HG03025 (cell line): ENCODE results near the gene CHST11.
A peak's percentile ranks its signal among the peaks of the same experiment; 100 is the strongest.

ENCODE experiments used
- ATAC-seq: cut with Tn5 transposase; IDR thresholded peaks from one replicate; pipeline ENCODE4 v1.9.1; 2021; ENCODE audit warnings: mild to moderate bottlenecking, moderate library complexity; ENCODE audit not compliant: unreplicated experiment, low FRiP score

CHST11 gene

DNA sequence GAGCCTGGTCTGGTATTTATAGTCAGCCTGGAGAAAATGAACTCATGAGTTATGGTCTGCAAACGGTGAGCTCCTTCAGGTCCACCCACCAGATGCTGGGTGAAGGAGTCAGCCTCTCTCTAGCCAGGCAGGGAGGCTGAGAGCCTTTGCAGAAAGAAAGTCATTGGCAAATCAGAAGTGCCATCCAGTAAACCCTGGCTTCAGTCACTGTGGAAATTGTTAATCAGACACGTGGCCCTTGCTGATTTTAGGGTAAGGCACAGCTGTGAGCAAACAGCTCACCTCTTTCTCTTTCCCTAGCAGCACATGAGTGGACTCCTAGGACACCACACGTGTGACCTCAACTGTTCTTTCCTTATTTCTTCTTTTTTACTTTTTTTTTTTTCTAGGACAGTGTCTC lies 44.9 kb downstream of the CHST11 start:
- ATAC-seq, result no peak

DNA sequence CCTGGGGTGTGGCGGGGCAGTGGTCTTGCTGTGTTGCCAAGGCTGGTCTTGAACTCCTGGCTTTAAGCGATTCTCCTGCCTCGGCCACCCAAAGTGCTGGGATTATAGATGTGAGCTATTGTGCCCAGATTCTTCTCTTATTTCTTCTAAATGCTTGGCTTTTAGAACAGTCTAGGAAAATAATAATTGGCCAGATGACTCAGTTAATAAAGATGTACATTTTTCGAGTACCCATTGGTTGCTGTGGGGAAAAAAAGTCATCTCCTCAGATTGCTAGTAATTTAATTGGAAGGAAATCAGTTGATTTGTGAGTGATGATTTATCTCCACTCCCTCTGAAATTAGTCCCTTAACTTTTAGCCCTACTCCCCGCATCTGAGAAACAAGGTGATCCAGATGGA lies 45.5 kb downstream of the CHST11 start:
- no peak for ATAC-seq

DNA sequence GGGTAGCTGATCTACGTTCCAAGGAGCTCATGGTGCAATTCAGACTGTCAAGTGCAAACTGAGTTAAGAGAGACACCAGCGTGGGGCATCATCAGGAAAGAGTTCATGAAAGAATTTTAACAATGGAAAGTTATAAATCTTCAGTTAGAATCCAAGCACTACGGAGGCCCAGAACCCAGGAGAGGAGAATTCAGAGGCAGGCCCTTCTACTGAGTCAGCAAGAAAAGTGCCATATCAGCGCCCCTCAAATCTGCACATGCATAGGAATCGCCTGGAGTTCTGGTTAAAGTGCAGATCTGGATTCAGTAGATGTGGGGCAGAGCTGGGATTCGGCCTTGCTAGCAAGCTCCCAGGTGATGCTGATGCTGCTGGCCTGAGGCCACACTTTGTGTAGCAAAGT lies 45.9 kb downstream of the CHST11 start:
- ATAC-seq, result no peak

DNA sequence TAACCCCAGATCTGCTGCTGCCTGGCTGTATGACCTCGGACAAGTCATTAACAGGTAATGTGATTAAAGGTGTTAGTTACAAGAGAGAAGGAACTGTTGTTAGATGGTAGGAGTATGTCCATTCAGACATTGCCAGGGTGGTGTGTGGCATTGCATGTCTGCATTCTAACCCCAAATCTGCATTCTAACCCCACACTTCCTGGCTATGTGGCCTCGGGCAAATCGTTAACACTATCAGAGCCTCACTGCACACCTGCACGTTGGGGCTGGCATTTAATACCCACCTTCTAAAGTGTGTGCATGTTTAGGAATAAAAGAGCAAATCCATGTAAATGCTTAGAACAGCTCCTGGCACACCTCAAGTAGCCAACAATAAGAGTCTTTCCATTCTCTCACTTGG lies 46.4 kb downstream of the CHST11 start:
- no peak for ATAC-seq

DNA sequence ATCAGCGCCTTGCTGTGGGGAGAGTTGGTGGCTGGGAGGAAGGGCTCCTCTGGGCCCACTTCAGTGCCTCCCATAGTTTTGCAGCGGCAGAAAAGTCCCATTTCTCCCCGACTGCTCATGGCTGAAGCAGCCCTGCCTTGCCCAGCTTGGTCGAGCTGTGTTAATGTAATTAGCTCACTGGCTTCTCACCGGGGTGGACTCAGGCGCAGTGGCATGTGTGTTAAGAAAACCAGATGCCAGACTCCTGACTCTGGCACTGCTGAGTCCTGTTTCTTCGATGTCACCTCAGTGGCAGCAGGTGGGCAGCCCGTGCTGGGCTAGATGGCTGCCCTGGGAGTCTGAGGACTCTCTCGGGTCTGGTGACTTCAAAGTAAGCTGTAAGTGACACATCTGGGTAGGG lies 47.4 kb downstream of the CHST11 start:
- no peak for ATAC-seq

DNA sequence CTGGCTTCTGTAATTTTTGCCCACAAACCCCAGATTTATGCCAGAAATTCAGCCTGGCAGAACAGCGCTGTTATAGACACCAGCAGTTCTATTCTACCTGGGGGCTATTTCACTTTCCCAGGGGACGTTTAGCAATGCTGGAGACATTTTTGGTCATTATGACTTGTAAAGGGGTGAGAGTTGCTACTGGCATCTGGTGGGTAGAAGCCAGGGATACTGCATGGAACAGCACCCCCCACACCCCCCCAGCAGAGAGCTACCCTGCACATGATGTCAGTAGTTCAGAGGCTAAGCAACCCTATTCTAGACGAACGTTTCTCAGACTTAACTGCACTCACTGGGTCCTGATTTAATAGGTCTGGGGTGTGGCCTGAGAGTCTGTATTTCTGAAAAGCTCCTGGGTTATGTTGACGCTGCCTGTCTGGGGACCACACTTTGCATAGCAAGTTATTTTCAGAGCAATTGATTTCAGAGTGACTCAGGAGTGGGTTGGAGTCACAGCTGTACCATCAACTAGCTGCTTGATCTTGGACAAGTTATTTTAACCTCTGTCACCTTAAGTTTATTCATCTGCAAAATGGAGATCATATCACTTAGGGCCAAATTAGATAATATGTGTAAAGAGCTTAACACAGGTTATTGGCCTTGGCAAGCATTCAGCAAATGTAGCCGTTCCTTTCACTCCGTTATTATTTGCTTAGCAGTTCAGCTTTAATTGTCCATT lies 48.5 kb downstream of the CHST11 start:
- peak; percentile 96 for ATAC-seq

DNA sequence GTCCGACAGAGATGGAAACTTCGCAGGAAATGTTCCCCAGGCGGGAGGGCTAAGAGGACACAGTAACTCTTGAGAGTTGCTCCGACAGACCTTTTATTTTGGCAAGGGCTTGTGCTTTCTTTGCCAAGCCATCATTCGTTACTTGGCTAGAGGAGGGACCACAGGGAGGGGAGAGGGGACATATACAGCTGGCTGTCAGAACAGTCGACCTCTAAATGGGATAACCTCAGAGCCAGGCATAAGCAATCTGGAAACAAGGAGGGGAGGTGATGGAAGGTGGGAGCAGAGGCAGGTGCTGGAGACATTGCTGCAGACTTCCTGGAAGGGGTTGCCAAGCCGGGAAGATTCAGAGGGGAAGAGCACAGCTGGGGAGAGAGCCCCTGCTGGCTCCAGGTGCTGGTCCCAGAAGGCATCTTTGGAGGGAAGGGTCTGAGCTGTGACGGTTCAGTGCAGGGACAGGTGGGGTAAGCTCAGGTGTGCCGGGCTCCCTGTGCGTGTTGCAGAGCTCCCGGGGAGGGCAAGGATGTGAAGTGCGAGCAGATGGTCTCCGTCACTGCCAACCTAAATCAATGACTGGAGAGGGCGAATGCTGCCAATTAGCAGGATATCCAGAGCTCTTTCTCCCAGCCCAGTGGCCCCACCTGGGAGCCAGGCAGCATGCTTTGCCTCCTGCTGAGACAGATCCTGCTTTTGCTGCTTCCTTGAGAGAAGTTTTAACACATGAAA lies 50.1 kb downstream of the CHST11 start:
- ATAC-seq, result no peak

DNA sequence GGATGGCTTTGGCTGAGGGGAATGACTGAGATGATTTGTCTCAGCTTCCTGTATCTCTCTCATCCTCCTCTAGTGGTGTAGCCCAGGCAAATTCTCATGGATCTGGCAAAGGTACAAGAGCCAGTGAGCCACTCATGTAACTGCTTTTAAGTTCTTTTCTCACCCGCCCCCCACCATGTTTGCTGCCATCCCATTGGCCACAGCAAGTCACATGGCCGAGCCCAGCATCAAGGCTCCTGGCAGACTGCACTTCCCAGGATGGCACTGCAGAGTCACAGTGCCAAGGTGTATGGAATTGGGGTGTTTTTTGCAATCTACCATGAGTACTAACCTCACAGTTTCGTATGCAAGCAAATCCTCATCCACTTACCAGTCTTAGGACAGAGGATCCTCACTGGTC lies 50.9 kb downstream of the CHST11 start:
- no peak for ATAC-seq

DNA sequence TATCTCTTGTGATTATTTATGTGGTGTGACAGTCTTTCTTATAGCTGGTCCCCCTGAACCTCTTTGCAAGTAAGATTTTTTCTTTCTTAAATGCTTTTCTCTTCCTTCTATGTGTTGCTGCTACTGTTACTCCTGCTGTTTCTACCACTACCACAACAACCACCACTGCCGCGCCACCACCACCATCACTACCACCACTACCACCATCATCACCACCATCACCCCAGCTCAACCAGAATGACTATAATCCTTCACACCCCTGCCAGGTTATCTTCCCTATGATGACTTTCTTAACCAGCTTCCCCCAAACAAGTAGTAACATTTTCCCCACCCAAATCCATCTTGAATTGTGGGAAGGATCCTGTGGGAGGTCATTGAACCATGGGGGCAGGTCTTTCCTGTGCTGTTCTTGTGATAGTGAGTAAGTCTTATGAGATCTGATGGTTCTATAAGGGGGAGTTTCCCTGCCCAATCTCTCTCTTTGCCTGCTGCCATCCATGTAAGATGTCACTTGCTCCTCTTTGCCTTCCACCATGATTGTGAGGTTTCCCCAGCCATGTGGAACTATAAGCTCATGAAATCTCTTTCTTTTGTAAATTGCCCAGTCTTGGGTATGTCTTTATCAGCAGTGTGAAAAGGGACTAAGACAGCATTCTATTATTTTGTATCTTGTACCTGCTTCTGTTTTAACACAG lies 52.2 kb downstream of the CHST11 start:
- ATAC-seq, result no peak

DNA sequence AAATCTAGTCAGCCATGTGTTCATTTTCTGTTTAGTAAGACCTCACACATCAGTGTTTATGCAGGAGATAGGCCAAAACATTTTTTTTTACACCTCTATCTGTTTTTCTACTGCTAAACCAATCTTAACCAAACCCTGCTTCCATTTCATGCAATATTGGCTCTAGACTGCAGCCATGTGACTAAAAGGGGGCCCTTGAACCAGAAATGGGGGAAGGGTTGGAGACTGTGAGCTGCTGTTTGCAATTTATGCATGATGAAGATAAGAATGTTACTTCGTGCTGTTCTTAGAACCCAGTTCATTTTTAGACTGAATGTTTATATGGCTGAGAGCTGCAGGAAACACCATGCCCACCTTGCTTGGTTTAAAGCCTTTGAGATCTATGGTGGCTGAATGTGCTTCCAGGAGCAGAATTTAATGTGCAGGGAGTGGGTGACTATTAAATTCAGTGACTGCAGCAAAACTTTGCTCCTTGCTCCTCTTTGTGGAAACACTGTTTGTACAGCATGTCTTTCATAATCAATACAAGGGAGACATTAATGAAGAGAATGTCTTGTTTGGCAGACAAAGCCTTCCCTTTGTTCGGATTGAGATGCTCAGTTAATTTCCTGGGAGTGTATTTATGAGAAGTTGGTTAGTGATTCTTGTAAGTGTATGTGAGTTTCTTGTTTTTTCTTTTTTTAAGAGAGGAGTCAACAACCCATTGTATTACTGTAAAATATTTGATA lies 53.6 kb downstream of the CHST11 start:
- no peak for ATAC-seq

DNA sequence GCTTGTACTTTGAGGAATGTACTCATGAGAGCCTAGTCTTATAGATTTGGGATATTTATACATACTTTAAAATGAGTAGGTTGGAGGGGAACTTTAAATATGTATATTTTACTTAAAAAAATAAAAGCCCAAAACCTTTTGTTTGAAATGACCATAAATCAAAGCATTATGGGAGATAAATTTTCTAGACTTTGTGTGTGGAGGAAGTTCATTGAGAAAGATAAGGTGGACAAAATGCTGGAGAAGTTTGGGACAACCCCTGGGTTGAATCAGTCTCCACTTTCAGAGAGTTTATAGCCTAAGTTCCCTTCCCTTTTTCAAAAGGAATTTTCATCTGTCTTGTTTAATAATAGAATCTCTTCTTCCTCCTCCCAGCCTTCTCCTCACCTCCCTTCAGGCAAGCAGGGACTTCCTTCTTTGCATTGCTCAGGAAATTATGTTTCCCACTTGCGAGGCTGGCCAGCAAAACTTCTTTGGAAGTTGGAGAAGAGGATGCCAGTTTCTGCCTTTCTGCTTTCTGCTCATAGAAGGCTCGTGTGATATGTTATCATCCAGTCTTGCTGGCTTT lies 54.2 kb downstream of the CHST11 start:
- ATAC-seq, result no peak

DNA sequence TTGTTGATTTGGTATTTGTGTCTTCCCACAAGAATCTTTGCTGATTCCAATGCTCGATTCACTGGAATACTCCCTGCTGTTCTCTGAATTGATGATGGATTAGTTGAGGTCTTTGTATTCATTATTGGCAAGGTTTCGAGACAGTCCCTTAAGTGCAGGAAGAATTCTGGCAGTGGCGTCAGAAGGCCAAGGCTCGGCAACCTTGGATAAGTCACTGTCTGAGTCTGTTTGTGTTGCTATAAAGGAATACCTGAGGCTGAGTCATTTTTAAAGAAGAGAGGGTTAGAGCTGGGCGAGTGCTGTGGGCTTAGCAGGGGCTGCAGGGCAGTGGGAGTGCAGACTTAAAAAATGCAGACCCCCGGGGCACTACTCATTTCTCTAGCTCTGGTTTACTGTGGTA lies 56.9 kb downstream of the CHST11 start:
- ATAC-seq, result no peak

DNA sequence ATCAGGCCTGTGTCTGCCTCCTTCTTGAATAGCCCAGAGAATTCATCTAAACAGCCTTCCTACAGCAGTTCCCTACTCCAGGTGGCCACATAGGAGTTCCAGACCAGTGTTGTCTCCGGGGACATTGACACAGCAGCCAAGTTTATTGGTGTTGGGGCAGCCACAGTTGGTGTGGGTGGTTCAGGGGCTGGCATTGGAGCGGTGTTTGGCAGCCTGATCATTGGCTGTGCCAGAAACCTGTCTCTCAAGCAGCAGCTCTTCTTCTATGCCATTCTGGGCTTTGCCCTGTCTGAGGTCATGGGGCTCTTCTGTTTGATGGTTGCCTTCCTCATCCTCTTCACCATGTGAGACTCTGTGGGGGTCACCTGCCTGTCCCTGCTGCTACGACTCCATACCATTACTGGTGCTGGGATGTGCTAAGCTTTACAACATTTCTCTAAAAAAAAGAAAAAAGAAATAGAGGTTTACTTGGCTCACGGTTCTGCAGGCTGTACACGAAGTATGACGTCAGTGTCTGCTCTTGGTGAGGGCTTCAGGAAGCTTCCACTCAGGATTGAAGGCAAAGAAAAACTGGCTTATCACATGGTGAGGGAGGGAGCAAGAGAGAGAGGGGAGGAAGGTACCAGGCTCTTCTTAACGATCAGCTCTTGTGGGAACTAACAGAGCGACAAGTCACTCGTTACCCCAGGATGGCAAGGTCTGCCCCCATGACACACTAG lies 57.5 kb downstream of the CHST11 start:
- no peak for ATAC-seq

DNA sequence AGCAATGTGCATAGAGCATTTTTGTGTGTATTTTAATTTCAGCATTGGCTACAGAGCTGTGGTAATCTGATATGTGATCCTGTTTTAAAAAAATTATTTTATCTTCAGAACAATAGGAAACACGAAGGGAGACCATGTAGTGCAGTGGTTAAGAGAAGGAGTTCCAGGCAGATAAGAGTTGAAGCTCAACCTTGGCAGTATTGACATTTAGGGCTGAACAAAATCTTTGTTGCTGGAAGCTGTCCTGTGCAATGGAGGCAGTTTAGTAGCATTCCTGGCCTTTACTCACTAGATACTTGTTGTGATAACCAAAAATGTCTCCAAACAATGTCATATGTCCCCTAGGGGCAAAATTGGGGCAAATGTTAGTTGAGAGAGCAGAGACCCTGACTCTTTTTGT lies 59.2 kb downstream of the CHST11 start:
- no peak for ATAC-seq

DNA sequence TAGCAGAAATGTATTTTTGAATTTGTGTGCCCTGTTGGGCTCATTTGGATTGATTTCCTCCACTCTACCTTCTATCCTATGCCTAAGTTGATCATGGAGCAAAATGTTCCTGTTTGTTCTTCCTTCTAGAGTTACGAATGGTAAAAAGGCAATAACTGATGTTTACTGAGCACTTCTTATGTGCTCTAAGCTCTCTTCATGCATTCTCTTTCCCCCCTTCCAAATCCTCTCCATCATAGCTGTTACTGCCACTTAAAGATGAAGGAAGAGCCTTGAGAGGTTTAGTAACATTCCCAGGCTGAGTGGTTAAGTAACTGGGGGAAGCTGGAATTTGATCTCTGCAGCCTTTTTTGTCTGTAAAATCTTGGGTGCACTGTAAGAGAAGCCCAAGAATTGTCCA lies 60.1 kb downstream of the CHST11 start:
- no peak for ATAC-seq

DNA sequence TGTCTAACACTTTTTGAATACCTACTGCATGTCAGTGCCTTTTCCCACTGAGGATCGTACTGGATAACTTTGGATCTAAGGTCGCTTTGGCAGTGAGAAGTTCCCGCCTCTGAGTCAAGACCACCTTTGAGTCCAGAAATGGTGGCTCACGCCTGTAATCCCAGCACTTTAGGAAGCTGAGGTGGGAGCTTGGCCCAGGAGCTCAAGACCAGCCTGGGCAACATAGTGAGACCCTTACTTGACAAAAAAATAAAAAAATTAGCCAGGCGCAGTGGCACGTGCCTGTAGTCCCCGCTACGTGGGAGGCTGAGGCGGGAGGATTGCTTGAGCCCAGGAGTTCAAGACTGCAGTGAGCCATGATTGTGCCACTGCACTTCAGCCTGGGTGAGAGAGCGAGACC lies 61.1 kb downstream of the CHST11 start:
- no peak for ATAC-seq

DNA sequence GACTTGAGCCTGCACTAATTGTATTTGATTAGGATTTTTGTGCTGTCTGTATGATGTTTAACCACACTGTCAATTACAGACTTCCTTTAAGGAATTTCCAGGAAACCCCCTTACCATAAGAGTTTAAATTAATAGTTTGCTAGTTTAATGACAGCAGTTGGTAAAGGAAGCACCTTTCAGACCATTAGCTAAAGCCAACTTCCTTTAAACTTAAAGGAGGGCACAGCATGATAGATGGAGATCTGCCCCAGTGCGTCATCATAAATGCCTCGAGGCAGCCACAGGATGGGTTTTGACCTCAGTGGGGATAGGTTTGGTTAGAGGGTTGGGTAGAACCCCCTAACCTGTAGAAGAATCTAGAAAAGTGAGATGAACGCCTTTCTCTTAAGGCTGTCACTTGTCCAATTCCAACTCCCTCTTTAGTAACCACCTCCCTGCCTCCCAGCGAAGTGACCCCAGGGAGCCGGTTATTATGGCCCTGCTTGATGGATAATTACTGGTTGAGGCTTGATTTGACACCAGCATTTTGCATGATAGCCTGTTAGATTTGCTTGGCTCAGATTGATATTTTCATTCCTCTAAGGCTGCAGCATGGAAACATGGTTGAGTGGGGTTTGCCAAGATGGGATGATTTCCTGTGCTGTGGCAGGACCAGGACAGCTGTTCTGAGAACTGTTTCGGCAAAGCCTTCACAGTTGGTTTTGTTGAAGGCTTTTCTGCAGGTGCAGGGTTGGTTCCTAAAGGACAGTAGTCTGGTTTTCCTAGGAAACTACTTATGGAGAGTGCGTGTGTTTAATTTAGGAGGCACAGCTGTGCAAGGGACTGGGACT lies 62.7 kb downstream of the CHST11 start:
- ATAC-seq, result no peak

DNA sequence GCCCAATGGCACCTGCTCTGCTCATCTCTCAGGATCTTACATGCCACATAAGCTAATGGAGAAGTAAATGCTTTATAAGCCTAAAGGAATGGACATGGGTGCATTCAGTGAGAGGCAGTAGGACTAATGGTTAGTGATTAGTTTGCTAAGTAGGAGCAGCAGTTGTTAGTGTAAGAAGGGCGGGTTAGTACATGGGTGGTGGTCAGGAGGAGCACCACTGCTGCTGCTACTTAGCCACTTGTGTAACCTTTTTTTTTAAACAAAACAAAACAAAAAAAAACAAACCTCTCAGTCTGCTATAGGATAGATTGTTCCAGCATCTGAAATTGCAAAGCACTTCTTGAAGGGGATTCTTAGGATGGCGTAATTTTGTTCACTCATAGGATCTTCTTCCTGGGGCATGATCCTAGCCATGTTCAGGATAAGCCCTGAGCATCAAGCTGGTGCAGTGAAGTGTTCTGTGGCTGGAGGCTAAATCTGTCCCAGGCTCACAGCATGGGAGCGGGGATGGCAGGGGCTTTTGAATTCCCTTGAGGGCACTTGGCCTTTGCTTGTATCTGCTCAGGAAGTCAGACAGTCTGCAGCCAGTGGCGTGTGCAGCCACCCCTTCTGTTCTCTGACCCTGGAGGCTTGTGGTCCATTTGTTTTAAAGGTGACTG lies 63.6 kb downstream of the CHST11 start:
- no peak for ATAC-seq

DNA sequence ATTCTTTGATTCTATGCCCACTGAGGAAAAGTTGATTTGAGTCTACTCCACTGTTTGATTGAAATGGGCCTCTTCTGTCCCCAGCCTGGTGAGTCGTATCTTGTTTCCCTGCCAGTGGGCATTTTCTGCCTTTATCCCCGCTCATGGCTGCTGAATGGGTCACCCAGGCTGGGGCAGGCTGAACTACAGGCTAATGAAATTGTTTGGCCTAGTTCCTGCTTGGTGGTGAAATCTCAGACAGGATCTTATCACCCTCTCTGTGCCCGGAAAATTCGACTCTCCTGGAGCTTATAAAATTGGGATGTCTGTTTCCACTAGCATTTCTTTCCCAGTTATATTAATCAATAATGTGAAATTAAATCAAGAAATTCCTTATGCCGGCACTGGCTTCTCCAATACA lies 65.0 kb downstream of the CHST11 start:
- ATAC-seq, result no peak
